HG02885 (cell line): ENCODE measurements around the gene SPEF1.

Source experiments
- ATAC-seq: cut with Tn5 transposase; IDR thresholded peaks from one replicate; pipeline ENCODE4 v1.9.1; 2021; ENCODE audit warnings: mild to moderate bottlenecking; ENCODE audit not compliant: unreplicated experiment, poor library complexity

Gene SPEF1

DNA sequence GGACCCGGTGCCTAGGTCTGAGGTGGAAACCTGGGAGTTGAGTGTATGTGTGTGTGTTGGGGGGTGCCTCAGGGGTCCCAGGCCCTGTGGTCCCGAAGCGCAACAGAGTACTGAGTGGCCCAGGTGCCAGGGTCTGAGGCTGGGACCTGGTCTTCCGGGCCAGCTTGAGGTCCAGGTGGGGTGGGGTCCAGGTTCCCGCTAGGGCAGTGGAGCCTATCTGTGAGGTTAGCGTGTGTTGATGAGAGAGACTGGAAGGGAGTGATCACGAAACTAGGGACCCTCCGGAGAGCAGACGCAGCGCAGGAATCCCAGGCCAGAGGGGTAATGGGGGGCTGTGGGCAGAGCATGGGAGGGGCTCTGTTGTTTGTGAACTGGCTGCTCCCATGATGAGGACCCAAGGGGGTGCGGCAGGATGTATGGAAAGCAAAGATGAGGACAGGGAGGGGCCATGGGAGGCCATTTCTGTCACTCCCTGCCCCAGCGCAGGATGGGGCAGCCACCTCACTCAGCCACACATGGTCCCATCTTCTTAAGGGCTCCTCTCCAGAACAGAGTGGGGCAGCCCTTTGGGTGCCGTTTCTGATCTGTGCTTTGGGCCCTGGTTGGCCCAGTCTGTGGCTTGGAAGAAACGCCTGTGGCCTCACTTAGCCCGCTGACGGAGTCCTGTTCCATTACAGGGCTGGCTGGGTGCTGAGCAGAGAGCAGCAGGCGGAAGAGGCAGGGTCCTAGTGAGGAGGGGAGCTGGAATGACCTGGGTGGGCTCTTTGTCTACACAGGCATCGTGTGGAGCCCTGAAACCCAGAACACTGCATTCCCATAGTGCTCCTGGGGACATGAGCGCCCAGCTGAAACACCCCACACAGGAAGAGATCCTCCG is 47.9 kb downstream of the SPEF1 start:
- ATAC-seq = no peak

DNA sequence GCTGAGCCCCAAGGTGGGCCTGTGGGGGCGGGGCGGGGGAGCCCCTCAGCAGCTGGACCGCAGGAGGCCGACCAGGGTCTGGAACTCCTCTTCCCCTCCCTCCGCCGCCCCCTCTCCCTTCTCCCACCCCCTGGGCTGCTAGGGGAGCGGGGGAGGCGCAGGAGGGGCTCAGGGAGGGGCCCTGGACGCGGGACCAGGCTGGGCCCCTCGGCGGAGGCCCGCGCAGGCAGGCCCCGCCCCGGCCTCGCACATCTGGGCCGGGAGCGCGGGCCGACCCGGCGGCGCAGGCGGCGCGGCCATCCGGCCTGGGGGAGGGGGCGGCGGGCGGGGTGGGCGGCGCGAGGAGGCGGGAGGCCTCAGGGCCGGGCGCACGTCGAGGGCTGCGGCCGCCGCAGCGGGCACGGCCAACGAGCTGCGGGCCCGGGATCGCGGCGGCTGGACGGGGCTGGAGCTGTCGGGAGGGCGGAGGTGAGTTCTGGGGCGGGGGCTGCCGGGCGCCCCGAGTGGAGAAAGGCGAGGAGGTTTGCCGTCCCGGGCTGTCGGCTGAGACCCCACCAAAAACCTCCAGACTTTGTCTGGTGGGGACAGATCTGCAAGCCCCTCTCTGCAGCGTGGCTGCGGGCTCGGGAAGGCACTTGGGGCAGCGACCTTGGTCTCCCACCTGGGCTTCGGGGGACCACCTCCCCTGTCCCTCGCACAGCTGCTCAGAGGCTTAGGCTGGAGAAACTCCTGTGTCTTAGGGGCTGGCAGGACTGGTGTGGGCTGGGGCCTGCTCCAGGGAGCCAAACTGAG is 48.7 kb downstream of the SPEF1 start, which contains the start of gene HSPA12B:
Gene HSPA12B, plus strand, starts transcription at position 359 of the 792 bp plus-strand sequence. CDS start 5,990 bp downstream, outside the sequence.
- no peak for ATAC-seq

DNA sequence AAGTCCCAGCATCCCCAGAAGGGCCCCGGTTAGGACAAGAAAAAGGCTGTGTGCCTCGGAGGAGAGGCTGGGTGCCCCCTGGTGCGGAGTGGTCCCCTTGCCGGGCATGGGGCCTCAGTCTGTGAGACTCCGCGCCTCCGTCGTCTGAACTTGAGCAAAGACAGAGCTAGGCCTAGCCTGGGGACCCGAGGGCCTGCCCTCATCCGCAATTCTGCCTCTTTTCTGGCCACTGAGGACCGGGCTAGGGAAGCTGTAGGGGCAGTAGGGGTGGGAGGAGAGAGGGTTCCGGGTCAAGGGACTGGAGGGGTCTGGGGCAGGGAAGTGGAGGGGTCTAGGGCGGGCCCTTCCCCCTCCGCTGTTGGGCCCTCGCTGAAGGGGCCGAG is 49.3 kb downstream of the SPEF1 start:
- ATAC-seq = no peak

DNA sequence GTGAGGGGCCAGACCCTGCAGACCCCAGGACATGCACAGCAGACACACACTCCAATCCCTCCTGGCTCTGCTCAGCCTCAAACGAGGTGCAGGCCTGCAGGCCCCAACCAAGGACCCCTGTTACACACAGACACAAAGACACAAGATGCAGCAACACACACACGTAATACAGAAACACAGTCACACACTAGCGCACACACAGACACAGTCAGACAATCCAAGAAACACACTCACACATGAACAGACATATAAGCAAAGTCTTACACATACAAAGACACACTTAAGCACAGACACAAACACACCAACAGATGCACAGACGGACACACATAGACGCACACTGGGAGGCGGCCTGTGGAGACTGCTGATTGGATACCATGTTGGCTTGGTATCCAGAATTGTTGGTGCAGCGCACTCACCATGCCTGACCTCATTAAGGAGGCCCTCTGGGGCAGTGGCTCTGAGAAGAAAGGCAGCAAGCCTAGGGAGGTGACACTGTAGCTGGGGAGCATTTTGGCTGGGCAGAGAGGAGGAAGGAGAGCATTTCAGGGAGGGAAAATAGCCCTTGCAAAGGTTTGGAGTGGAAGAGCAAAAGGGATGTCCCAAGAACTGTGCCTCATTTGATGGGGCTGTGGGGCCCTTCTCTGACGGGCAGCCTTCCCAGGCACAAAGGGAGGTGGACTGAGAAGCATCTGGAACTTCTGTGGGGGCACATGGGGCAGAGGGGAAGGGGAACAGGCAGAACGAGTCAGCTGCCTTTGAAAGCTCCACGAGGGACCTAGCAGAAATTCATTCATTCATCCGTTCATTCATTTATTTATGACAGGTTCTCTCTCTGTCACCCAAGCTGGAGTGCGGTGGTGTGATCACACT is 50.2 kb downstream of the SPEF1 start:
- no peak for ATAC-seq

DNA sequence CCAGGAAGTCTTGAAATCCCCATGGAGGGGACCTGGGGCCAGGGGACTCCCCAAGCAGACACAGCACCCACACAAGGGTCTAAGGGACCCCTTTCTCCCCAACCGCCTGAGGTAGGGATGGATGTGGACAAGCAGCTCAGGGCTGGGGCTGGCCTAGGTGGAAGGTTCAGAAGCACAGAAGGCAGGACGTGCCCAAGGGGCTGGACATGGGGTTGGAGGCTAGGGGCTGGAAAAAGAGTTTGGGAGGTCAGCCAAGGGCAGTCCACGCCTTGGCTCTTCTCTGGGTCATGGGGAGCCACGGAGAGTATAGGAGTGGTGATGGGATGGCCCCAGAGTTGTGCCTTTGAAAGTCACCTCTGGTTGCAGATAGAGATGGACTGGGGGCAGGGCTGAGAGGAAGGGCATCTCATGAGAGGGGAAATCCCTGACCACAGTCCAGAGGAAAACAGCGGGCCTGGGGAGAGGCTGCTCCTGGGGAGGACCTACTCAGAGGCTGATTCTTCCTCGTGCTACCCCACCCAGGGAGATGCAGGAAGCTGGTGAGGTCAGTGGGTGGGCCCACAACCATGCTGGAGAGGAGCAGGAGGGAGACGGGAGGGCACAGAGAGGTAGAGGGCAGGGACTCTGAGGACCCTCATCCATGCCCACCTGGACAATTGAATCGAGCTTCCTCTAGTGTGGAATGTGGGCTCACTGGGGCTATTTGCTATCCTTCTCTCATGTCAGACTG is 51.3 kb downstream of the SPEF1 start:
- no peak for ATAC-seq

DNA sequence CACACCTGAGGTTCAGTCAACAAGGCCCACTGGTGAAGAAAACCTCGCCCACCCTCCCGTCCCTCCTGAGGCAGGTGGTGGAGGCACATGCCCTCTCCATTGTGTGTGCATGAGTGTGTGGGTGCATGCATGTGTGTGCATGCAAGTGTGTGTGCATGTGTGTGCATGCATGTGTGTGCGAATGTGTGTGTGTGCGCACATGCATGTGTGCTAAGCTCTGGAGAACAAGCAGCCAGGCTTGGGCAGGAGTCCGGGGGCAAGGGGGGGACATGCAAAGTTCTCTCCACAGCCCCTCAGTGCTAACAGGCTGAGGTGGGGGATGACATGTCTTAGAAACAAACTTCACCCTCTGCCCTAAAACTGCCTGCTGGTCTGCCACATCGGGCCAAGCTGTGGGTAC is 51.9 kb downstream of the SPEF1 start:
- no peak for ATAC-seq

DNA sequence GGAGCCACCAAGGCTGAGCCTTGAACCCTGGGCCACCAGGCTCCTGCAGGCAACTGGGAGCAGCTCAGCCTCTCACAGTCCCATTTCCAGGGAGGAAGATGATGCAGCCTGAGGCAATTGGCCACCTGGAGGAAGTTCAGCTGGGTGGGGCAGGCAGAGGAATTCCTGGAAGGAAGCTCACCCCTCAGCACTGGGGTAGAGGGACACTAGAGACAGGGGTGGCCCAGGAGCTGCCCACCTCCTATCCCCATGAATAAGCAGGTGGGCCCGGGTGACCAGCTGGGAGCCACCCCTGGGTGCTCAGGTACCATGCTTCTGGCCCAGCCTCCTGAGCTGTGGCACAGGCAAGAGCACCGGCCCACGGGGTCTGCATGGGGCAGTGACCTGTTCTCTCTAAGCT is 52.4 kb downstream of the SPEF1 start:
- ATAC-seq = no peak

DNA sequence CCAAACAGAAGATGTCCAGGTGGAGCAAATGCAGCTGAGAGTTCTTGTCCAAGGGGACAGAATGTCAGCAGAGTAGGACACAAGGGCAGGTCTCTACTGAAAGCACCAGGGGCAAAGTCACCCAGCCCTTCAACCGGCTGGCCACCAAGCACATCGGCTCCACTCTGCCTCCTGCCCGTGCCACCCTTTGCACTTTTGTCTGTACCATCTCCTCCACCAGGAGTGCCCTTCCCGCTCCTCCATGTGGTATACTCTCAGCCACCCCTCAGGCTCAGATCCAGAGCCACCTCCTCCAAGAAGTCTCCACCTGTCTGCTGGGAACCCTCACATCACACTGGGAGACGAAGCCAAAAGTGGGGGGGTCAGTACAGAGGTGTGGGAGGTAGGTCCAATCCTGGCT is 52.9 kb downstream of the SPEF1 start:
- ATAC-seq = no peak
